DND-41 (cell line): ENCODE data around the gene C11orf68.

Experiments
- ATAC-seq: fragments of 200-7000 bp; cut with Tn5 transposase; 3 replicates; pipeline ENCODE4 v1.9.1; 2021; ENCODE audit warnings: low read depth; ENCODE audit not compliant: insufficient read depth
- DNase-seq: peaks from one replicate; pipeline ENCODE4 v3.0.0-alpha.2; 2020
- H2AFZ ChIP-seq: 2 replicates; pipeline ENCODE4 v1.6.0; 2012; ENCODE audit warnings: low read depth, low read length
- H3K27ac ChIP-seq: 2 replicates; pipeline ENCODE4 v1.5.1; 2012; ENCODE audit warnings: low read length, inconsistent platforms
- H3K27me3 ChIP-seq: fragments of 200-600 bp; sonication (generic); 2 replicates; pipeline ENCODE4 v1.6.0; 2012; ENCODE audit warnings: low read length, mild to moderate bottlenecking, inconsistent platforms; ENCODE audit not compliant: insufficient read depth, poor library complexity
- H3K36me3 ChIP-seq: 2 replicates; pipeline ENCODE4 v1.5.1; 2012; ENCODE audit warnings: low read length, inconsistent platforms; ENCODE audit not compliant: insufficient read depth
- H3K4me1 ChIP-seq: 2 replicates; pipeline ENCODE4 v1.5.1; 2012; ENCODE audit warnings: mild to moderate bottlenecking, low read length; ENCODE audit not compliant: insufficient read depth
- H3K4me2 ChIP-seq: 2 replicates; pipeline ENCODE4 v1.6.0; 2012; ENCODE audit warnings: mild to moderate bottlenecking, moderate library complexity, low read length, inconsistent platforms; ENCODE audit not compliant: insufficient read depth
- H3K4me3 ChIP-seq, 2 experiments: fragments of 200-600 bp in 1 of 2; shearing (Covaris generic) in 1 of 2; 2 replicates each; pipeline ENCODE4 v1.5.1; 2012 to 2016; ENCODE audit warnings: inconsistent platforms in 2 of 2, low read length in 2 of 2, mild to moderate bottlenecking in 2 of 2, low read depth in 1 of 2, moderate library complexity in 1 of 2
- H3K79me2 ChIP-seq: 2 replicates; pipeline ENCODE4 v1.6.0; 2012; ENCODE audit warnings: low read length, inconsistent platforms; ENCODE audit not compliant: insufficient read depth
- H3K9ac ChIP-seq: 2 replicates; pipeline ENCODE4 v1.6.0; 2012; ENCODE audit warnings: low read depth, mild to moderate bottlenecking, inconsistent platforms, low read length, moderate library complexity
- H3K9me3 ChIP-seq: 2 replicates; pipeline ENCODE4 v1.5.1; 2012; ENCODE audit warnings: low read length, moderate library complexity, mild to moderate bottlenecking, inconsistent platforms; ENCODE audit not compliant: insufficient read depth, severe bottlenecking
- H4K20me1 ChIP-seq: 2 replicates; pipeline ENCODE4 v1.6.0; 2012; ENCODE audit warnings: low read length; ENCODE audit not compliant: insufficient read depth
- EZH2 ChIP-seq: IDR thresholded peaks from 3 replicates; pipeline ENCODE4 v1.6.1; 2012; ENCODE audit warnings: borderline replicate concordance, low read depth, mild to moderate bottlenecking, moderate library complexity, low read length, inconsistent platforms; ENCODE audit not compliant: severe bottlenecking
- TF ChIP-seq, protein P1 (sequence below): IDR thresholded peaks from 2 replicates; pipeline ENCODE4 v1.5.1; 2012; ENCODE audit warnings: borderline replicate concordance, low read length, moderate library complexity, mild to moderate bottlenecking; ENCODE audit not compliant: poor library complexity, severe bottlenecking; ENCODE audit errors: extremely low read depth

C11orf68 gene

DNA sequence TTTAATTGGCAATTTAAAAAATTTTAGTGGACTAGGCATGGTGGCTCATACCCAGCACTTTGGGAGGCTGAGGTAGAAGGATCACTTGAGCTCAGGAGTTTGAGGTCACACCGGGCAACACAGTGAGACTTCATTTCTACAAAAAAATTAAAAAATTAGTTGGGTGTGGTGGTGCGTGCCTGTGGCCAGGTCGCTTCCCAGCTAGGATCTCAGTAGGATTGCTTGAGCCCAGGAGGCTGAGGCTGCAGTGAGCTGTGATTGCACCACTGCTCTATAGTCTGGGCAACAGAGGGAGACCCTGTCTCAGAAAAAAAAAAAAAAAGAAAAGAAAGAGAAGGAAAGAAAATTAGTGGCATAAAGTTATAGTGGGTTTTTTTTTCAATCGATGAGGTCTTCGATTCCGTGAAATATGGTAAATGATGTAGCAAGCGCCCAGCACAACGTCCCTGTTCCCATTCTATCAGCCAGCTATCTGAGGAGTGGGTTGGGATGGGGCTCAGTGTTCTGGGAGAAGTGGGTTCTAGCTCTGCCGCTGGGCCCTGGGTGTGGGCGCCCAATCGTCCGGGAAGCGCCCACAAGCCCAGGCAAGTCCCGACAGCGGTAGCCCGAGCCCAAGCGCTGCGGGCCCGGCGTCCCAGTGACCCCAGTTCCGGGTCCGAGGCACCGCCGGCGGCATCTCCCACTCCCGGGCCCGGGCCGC is 20.1 kb downstream of the C11orf68 start:
- H3K9me3 ChIP-seq = no peaks in the 10 kb centered on the region
- H3K4me1 ChIP-seq = peaks cover 23% of the 10 kb centered on the region
- no peak for DNase-seq
- peak overlapping the region; percentile 69 for H3K4me2 ChIP-seq
- H3K4me3 ChIP-seq = peak overlapping the region in 1 of 2 experiments; percentile 53; a peak in 2 of 4 replicates
- peaks cover 46% of the 10 kb centered on the region for H3K27me3 ChIP-seq
- H2AFZ ChIP-seq = peak overlapping the region; percentile 41; the same call in 1 of the 2 replicates
- H3K9ac ChIP-seq = peak overlapping the region; percentile 43; the same call in 1 of the 2 replicates
- H3K36me3 ChIP-seq = no peaks in the 10 kb centered on the region
- TF ChIP-seq, protein P1, sequence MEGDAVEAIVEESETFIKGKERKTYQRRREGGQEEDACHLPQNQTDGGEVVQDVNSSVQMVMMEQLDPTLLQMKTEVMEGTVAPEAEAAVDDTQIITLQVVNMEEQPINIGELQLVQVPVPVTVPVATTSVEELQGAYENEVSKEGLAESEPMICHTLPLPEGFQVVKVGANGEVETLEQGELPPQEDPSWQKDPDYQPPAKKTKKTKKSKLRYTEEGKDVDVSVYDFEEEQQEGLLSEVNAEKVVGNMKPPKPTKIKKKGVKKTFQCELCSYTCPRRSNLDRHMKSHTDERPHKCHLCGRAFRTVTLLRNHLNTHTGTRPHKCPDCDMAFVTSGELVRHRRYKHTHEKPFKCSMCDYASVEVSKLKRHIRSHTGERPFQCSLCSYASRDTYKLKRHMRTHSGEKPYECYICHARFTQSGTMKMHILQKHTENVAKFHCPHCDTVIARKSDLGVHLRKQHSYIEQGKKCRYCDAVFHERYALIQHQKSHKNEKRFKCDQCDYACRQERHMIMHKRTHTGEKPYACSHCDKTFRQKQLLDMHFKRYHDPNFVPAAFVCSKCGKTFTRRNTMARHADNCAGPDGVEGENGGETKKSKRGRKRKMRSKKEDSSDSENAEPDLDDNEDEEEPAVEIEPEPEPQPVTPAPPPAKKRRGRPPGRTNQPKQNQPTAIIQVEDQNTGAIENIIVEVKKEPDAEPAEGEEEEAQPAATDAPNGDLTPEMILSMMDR = no peak
- TF ChIP-seq EZH2 = peak; percentile 5
- no peak for ATAC-seq
- 0 out of 2 replicates have a peak, but pooled peaks cover 5% of the 10 kb centered on the region for H4K20me1 ChIP-seq
- H3K79me2 ChIP-seq = no peaks in the 10 kb centered on the region
- no peak overlapping the region for H3K27ac ChIP-seq

DNA sequence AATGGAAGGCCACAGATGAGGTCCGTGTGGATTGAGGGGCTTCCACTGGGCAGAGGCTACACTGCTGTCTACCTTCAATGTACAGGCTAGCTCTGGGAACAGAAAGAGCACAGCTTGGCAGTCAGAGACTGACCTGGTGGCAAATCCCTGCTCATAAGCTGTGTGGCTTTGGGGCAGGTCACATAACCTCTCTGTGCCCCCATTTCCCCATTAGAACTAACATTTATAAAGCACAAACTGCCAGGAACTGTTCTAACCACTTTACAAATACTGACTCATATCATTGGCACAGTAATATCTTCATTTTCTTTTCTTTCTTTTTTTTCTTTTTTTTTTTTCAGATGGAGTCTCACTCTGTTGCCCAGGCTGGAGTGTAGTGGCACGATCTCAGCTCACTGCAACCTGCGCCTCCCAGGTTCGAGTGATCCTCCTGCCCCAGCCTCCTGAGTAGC is 21.8 kb downstream of the C11orf68 start:
- H3K27me3 ChIP-seq = peaks cover 39% of the 10 kb centered on the region
- no peak overlapping the region for H3K4me2 ChIP-seq
- no peak overlapping the region for H3K9ac ChIP-seq
- TF ChIP-seq, protein P1 = no peak
- TF ChIP-seq EZH2 = no peak
- no peak overlapping the region for H3K27ac ChIP-seq
- H3K36me3 ChIP-seq = no peaks in the 10 kb centered on the region
- no peak overlapping the region for H3K4me3 ChIP-seq
- DNase-seq = no peak
- H3K79me2 ChIP-seq = no peaks in the 10 kb centered on the region
- H3K4me1 ChIP-seq = peaks cover 34% of the 10 kb centered on the region
- H3K9me3 ChIP-seq = no peaks in the 10 kb centered on the region
- H4K20me1 ChIP-seq = peaks cover 15% of the 10 kb centered on the region; the same call in 1 of the 2 replicates
- no peak for ATAC-seq
- H2AFZ ChIP-seq = no peak overlapping the region

DNA sequence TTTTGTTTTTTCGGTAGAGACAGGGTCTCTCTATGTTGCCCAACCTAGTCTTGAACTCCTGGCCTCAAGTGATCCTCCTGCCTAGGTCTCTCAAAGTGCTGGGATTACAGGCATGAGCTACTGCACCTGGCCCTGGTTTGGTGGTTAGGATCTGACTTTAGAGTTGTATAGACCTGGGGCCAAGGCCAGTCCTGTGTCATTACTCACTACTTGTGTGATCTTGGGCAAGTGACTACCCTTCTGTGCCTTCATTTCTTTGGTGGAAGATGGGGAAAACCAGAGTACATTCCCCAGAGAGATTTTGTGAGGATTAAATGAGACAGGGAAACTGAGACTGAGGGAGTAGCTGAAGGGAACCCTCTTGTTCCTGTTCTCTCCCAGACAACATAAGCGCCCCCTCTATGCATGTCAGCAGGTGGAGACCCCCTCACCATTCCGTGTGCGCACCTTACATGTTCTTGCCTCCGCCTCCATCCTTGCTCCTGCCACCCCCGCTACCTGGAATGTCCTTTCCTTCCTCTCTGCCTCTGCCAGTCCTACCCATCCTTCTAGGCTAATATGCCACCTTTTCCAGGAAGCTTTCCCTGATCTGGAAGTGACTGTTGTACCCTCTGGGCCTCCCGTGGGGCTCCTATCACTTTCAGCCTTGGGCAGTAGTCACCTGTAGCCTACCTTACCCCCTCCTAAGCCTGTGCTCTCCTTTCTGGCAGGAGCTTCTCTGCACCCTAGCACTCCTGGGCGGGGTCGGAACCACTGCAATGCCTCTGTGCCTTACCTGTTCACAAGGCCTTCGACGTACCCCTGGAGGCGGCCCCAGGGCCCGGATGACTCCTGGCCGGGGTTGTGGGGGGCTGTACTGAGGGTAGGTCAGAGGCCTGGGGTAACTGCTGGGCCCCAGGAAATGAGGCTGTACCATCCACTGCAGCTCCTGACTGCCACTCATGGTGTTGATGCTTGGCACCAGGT is 22.5 kb downstream of the C11orf68 start:
- no peaks in the 10 kb centered on the region for H3K36me3 ChIP-seq
- no peak overlapping the region for H3K9ac ChIP-seq
- no peak overlapping the region for H3K4me2 ChIP-seq
- no peak for DNase-seq
- ATAC-seq = no peak
- no peak for TF ChIP-seq EZH2
- no peaks in the 10 kb centered on the region for H3K9me3 ChIP-seq
- H3K79me2 ChIP-seq = peaks cover 7% of the 10 kb centered on the region
- no peak overlapping the region for H3K27ac ChIP-seq
- H2AFZ ChIP-seq = no peak overlapping the region
- peaks cover 42% of the 10 kb centered on the region for H3K4me1 ChIP-seq
- H4K20me1 ChIP-seq = peaks cover 22% of the 10 kb centered on the region; the same call in 1 of the 2 replicates
- no peak overlapping the region for H3K4me3 ChIP-seq
- H3K27me3 ChIP-seq = peaks cover 32% of the 10 kb centered on the region
